Right atrium auricular region (tissue), 2 donors: ENCODE data around the gene PLEKHM3. TPM values are rescaled to one million over a fixed set of nuclear protein-coding genes. Genes with fewer than 3 reads are reported as not detected.

Experiments used
- DNase-seq: peaks from one replicate; pipeline ENCODE4 v3.0.0-alpha.2; 2019; ENCODE audit warnings: low spot score
- H3K27ac ChIP-seq, 2 donors: fragments of 200-600 bp; sonication (generic); 1 replicate in 1 of 2; 2 replicates in 1 of 2; pipeline ENCODE4 v1.5.1; 2016 to 2019
- H3K27me3 ChIP-seq, 2 donors: fragments of 200-600 bp; sonication (generic); one replicate each; pipeline versions ENCODE4 v1.5.1 to v1.6.0; 2017 to 2019
- H3K36me3 ChIP-seq: fragments of 200-600 bp; sonication (generic); one replicate; pipeline ENCODE4 v1.5.1; 2016
- H3K4me1 ChIP-seq, 2 donors: fragments of 200-600 bp; sonication (generic); one replicate each; pipeline versions ENCODE4 v1.5.1 to v1.6.0; 2017 to 2019
- H3K4me3 ChIP-seq, 2 donors: fragments of 200-600 bp; sonication (generic); 1 replicate in 1 of 2; 2 replicates in 1 of 2; pipeline ENCODE4 v1.5.1; 2017 to 2019; ENCODE audit warnings: mild to moderate bottlenecking in 1 of 2, moderate library complexity in 1 of 2
- H3K9me3 ChIP-seq, 2 donors: fragments of 200-600 bp; sonication (generic); one replicate each; pipeline ENCODE4 v1.5.1; 2019
- total RNA-seq, 2 donors: library from RNA; depleted of rRNA; stranded (reverse); fragments of >200 nt; gene quantifications; one replicate each; pipeline ENCODE4 v1.1.0, GENCODE V29; 2016
- TF ChIP-seq, protein P1 (sequence below), 2 donors: fragments of 200-600 bp; sonication (generic); IDR thresholded peaks; one replicate each; pipeline ENCODE4 v1.5.1; 2019; ENCODE audit warnings: antibody characterized with exemption in 2 of 2

PLEKHM3 gene
- total RNA-seq, 2 donors from 2014 or later: 14.9 to 20.0 TPM

DNA sequence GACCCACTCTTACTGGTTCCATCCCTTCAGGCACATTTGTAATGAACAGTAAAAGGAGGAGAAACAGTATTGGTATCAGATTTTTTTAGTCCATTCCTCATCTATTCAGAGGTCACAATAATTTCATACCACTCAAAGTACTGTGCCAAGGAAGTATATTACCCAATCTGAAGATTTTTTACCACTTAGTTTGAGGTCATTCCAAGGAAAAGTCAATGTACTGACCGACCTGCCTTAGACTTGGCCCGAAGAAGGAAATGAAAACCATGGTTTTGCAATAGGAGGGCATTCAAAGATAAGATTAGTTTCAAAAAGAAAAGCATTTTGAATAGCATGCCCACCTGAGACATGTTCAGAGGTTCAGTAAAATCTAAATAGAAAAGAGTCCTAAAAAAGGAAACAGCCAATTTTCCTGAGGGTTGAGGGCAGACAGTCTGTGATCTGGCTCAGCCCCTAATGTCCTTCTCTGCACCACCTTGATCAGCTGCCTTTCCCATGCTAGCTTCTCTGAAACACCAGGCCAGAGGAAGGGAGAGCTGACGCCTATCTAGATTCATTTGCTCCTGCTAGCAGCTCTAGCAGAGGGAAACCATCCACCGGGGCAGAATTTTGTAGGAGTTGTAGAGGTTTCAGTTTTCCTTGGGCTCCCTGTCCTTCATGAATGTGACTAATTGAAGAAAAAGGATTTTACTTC is 148.3 kb downstream of the PLEKHM3 start:
- no peak for DNase-seq
- H3K9me3 ChIP-seq: no peaks in the 10 kb centered on the region
- no peaks in the 10 kb centered on the region for H3K27me3 ChIP-seq
- H3K27ac ChIP-seq: no peak overlapping the region
- no peaks in the 10 kb centered on the region for H3K4me1 ChIP-seq
- H3K4me3 ChIP-seq: no peak overlapping the region
- H3K36me3 ChIP-seq: no peaks in the 10 kb centered on the region
- TF ChIP-seq, protein P1, sequence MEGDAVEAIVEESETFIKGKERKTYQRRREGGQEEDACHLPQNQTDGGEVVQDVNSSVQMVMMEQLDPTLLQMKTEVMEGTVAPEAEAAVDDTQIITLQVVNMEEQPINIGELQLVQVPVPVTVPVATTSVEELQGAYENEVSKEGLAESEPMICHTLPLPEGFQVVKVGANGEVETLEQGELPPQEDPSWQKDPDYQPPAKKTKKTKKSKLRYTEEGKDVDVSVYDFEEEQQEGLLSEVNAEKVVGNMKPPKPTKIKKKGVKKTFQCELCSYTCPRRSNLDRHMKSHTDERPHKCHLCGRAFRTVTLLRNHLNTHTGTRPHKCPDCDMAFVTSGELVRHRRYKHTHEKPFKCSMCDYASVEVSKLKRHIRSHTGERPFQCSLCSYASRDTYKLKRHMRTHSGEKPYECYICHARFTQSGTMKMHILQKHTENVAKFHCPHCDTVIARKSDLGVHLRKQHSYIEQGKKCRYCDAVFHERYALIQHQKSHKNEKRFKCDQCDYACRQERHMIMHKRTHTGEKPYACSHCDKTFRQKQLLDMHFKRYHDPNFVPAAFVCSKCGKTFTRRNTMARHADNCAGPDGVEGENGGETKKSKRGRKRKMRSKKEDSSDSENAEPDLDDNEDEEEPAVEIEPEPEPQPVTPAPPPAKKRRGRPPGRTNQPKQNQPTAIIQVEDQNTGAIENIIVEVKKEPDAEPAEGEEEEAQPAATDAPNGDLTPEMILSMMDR (IDR thresholded peaks at IDR 0.05): no peak

DNA sequence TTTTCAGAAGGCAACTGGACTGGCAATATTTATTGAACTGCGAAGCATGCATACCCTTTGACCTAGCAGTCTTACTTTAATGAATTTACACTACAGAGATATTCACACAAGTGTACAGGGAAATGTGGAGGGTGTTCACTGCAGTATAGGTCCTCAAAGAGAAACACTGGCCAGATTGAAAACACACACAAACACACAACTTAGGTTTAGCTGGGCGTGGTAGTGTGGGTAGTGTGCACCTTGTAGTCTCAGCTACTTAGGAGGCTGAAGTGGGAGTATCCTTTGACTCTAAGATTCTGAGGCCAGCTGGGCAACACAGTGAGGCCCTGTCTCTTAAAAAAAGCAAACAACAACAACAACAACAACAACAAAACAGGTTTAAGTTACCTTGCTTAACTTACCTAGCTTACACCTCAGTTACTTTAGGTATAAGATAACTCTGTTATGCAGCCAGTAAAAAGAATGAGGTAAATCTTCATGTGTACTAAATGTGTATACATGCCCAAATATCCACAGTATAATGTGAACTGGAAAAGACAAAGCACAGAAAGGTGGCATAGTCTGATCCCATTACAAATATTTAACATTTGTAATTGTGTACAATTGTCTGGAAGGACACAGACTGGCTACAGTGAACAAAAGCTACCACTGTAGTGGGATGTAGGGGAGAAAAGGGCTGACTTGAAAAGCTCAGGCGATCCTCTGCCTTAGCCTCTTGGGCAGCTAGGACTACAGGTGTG is 149.7 kb downstream of the PLEKHM3 start:
- H3K9me3 ChIP-seq: no peaks in the 10 kb centered on the region
- H3K27me3 ChIP-seq: no peaks in the 10 kb centered on the region
- DNase-seq: no peak
- no peak overlapping the region for H3K4me3 ChIP-seq
- no peak overlapping the region for H3K27ac ChIP-seq
- H3K4me1 ChIP-seq: no peaks in the 10 kb centered on the region
- TF ChIP-seq, protein P1 (IDR thresholded peaks at IDR 0.05): no peak
- no peaks in the 10 kb centered on the region for H3K36me3 ChIP-seq

DNA sequence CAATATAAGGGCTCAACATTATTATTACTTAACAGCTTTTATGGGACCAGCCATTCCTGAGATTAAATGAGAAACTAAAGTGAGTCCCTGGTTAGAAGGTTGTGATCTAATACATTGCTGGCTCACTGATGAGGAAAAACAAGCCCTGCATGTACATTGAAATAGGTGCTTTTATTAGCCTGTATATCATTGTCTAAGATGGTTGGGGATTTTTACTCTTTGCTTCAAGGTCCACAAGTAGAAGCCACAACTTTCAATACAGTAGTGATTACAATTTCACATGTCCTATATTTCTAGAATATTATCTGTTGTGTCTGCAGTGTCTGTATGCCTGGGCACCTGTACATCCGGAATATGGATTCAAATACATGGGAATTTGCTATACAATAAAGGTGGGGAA is 151.5 kb downstream of the PLEKHM3 start:
- Histone ChIP-seq H3K9me3 (no peaks in the 10 kb centered on the region), H3K4me1 (no peaks in the 10 kb centered on the region), H3K4me3 (no peak overlapping the region), H3K27ac (no peak overlapping the region), H3K27me3 (no peaks in the 10 kb centered on the region), H3K36me3 (no peaks in the 10 kb centered on the region)
- DNase-seq: no peak
- TF ChIP-seq, protein P1 (IDR thresholded peaks at IDR 0.05): no peak

DNA sequence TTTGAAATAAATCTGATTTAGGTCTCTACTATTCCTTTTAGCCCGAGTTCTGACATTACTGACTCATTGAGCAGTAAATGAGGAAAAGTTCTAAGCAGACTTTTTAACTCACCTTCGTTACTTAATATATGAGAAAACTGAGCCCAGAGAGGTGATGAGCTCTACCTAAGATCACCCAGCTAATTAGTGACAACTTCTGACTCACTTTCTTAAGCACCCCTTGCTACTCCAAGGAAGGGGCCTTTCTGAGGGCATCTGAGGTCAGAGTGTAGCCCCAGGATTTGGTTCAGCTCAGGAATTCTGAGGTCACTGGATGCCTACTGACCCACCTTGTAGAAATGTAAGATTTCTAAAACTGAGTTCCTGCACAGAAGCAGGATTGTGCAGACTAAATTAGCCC is 153.4 kb downstream of the PLEKHM3 start:
- H3K4me3 ChIP-seq: no peak overlapping the region
- no peak for DNase-seq
- H3K36me3 ChIP-seq: no peaks in the 10 kb centered on the region
- no peaks in the 10 kb centered on the region for H3K9me3 ChIP-seq
- H3K27me3 ChIP-seq: no peaks in the 10 kb centered on the region
- H3K4me1 ChIP-seq: no peaks in the 10 kb centered on the region
- TF ChIP-seq, protein P1 (IDR thresholded peaks at IDR 0.05): no peak
- no peak overlapping the region for H3K27ac ChIP-seq

DNA sequence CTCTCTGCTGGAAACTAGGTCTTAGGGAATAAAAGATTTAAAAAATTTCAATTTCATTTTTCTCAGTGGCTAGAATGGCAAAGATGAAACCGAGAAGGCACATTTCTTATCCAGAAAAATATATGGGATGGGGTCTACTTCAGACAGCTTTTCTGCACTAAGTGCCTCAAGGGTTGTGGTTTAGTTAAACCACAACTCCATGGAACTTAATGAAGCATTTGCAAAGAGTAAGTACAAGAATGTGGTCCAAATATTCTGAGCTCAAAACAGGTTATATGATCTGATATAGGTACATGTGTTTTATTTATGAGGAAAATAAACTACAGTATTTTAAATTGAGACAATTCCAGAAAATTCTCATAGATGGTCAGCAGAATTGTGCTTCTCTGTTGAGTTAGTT is 153.8 kb downstream of the PLEKHM3 start:
- Histone ChIP-seq H3K27me3 (no peaks in the 10 kb centered on the region), H3K4me3 (no peak overlapping the region), H3K36me3 (no peaks in the 10 kb centered on the region), H3K4me1 (no peaks in the 10 kb centered on the region), H3K9me3 (no peaks in the 10 kb centered on the region), H3K27ac (no peak overlapping the region)
- TF ChIP-seq, protein P1 (IDR thresholded peaks at IDR 0.05): no peak
- DNase-seq: no peak
